PC-3 (cell line): ENCODE data around the gene MAN2B1.

ENCODE experiments used
- CTCF ChIP-seq: fragments of 300-600 bp; sonication (generic); conservative IDR thresholded peaks from 2 replicates; pipeline ENCODE4 v1.5.1; 2017; ENCODE audit warnings: antibody characterized with exemption, low read depth, mild to moderate bottlenecking, low read length
- EZH2phosphoT487 ChIP-seq: fragments of 300-600 bp; sonication (generic); IDR thresholded peaks from 2 replicates; pipeline ENCODE4 v1.6.1; 2018; ENCODE audit warnings: mild to moderate bottlenecking, antibody characterized with exemption, low read length, borderline replicate concordance

- no peak for TF ChIP-seq EZH2phosphoT487
- no peak for TF ChIP-seq CTCF
Measured at GRCh38 chr19:12647490-12648071, 19.0 kb downstream of the MAN2B1 start.
